Skin of body (tissue), 2 donors: Measurements from ENCODE around the gene SMG6. TPM values are rescaled to one million over a fixed set of nuclear protein-coding genes. Genes with fewer than 3 reads are reported as not detected.
A peak's percentile ranks its signal among the peaks of the same experiment; 100 is the strongest.
"Not testable (repeated sequence)": the region's sequence is repeated elsewhere in the genome, so short reads cannot be mapped to it uniquely, and the experiment has no call there.

Experiments used
- DNase-seq: peaks from one replicate; lab custom pipeline; 2025; lab: John Stamatoyannopoulos, UW
- total RNA-seq: library from RNA; depleted of rRNA; stranded (reverse); fragments of >200 nt; gene quantifications from one replicate; pipeline ENCODE4 v1.2.3, GENCODE V29; 2014

Gene SMG6
- total RNA-seq, 1 donor from 2014 or later = 21.1 TPM

GRCh38 chr17:2149934-2150333 is 153.7 kb downstream of the SMG6 start:
- no peak for DNase-seq

- DNase-seq = no peak
These were observed 157.3 kb downstream of the SMG6 start for GRCh38 chr17:2146132-2146871.

DNA sequence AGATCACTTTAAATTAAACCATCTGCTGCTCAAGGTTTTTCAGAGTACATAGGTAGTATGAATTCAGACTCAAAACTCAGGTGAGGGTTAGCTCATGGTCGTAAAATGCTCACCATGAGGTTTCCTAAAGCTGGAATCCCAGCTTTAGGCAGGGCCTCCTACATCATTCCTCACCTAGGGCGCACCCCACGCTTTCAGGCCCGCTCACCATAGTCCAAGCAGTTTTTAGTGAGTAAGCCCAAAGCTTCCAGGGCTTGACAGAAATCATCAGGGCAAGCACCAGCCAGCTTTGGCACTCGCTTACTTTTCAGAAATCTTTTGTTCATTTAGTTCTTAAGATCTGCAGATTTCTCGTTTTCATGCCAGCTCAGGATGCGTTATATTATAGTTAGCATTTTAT is 158.9 kb downstream of the SMG6 start:
- no peak for DNase-seq

DNA sequence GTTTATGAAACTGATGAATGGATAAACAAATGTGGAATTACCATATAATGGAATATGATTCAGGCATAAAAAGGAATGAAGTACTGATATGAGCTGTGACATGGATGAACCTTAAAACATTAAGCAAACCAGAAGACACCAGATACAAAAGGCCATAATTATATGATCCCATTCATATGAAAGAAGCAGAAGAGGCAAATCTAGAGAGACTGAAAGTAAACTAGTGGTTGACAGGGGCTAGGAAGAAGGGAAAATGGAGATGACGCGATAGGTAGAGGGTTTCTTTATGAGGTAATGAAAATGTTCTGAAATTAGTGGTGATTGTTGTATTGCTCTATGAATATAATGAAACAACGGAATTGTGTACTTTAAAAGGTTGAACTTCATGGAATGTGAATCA is 160.3 kb downstream of the SMG6 start:
- no peak for DNase-seq

DNA sequence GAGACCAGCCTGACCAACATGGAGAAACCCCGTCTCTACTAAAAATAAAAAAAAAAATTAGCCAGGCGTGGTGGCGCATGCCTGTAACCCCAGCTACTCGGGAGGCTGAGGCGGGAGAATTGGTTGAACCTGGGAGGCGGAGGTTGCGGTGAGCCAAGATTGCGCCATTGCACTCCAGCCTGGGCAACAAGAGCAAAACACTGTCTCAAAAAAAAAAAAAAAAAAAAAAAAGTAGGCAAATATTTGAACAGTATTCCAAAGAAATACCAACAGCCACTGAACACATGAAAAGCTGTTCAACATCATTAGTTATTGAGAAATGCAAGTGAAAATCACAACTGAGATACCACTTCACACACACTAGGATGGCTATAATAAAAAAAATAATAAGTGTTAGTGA is 160.9 kb downstream of the SMG6 start:
- DNase-seq = not testable (repeated sequence)

GRCh38 chr17:2140683-2141082 is 162.9 kb downstream of the SMG6 start:
- no peak for DNase-seq

DNA sequence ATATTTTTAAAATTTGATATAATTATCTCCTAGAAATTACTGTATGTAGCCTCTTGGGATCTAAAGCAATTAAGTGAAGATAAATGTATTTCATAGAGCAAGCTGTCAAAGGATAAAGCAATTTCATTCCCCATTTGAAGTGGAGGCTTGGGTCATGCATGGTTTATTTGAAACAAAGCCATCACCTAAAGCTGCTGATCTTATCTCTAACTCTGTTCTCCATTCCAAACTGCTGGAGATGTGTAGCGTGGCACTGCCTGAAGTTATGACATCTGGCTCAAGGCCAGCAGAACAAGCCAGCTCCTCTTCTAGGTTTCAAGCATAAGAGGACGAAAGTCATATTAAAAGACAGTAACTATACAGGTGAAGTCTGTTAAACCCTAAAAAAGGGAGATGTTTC is 164.8 kb downstream of the SMG6 start:
- DNase-seq = peak; percentile 48

DNA sequence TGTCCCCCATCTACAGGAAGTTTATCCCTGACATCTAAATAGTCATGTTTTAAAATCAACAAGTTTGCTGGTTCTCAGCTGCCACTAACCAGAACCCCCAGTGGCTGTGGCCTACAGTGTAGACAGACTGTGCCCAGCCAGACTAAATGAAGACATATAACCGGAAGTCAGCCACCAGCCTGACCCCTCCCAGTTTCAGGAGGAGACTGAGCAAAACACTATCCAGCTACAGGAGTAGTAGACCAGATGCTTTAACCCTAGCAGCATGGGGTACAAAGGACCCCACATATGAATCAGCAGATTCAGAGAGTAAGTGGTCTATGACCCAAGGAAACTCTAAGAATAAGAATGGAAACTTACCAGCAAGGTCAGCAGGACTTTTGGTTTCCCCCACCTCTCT is 165.3 kb downstream of the SMG6 start:
- DNase-seq = no peak

DNA sequence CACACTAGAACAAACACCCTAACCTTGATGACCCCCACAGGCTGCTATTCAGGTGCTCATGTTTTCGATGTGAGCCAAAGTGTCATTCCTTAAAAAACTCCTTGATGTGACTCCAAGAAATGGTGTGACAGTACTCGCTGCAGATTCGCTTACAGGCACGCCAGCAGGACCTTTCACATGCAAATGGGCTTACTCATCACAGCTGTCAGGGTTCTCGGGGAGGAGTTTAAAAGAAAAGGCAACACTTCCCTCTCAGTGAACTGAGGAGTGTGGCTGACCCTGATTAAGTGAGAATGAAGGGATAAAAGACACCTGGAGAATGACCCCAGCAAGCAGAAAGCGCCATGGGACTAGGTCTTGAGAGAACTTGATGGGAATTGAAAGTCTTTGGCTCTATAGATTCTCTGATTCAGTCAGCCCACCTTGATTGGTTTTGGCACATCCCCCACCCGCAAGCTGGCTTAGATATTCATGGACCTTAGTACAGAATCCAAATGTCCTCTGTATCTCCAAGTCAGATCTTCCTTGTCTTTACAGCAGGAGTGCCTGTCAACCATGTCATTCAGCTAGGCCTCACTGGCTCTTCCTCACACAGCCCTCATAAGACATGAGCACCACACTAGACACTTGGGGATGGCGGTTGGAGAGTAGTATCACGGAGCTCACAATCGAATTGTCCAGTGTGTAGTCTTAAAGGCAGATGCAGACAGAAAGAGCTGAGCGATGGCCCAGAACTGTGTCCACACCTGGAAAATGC is 166.1 kb downstream of the SMG6 start:
- peak; percentile 35 for DNase-seq

- peak; percentile 87 for DNase-seq
These were observed 167.3 kb downstream of the SMG6 start for GRCh38 chr17:2136241-2136640.

GRCh38 chr17:2128011-2128410 is 175.6 kb downstream of the SMG6 start:
- no peak for DNase-seq

DNA sequence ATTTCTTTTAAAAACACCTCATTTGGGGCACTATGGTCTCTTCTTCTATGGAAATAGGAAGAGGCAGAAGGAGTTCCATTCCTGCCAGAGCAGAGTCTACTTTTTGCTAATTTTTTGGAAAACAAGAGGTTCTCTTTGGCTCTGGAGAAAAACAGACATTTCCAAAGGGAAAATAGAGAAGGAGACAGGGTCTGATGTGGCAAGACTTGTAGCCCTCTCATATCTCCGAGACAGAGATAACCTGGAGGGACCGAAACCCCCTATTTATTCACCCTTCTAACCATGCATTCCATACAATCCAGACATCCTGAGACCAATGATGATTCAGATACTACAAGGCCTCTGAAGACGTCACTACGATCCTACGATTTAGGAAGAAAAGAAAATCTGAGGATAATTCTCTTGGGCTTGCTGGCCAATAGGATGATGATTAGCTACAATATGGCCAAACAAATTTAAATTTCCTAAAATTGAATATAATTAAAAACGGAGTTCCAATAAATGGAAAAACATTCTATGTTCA is 178.5 kb downstream of the SMG6 start:
- no peak for DNase-seq

- DNase-seq = no peak
These were observed 179.2 kb downstream of the SMG6 start for GRCh38 chr17:2124391-2124790.

DNA sequence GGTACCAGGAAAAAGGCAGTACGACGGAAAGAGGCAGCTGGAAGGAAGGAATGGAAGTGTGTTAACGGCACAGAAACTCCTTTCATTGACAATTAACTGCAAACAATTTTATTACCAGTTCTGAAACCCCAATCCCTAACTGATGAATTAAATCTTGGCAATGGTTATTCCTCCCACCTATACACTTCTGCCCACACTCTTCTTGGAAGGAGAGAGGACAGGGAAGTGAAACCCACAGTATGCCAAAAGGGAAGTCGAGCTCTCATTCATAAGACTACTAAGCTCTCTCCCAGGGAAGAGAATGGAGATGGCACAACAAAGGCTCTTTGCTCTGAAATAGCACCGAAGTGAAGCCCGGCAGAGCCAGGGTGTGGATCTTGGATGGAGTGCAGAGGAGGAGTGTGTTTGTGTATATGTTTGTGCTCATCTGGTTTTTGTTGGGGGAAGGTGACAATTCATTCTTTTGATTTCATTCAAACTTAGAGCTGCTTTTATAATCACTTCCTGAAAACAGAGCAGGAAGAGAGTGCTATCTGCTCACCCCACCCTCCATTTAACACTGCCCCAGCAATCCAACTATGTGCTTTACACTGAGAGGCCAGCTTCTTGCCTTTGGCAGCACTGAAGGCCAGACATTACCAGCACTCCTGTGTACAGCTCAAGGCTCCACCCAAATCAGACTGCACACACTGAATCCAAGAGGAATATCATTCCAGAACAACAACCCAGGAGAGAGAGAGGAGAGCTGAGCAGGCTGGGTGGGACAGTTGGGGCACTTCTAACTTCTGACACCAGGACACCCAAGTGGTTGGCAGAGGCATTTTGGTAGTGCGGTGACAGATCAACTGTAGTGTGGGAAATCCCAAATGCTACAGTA is 180.0 kb downstream of the SMG6 start:
- DNase-seq = no peak

GRCh38 chr17:2122641-2123302 is 180.8 kb downstream of the SMG6 start:
- DNase-seq = no peak

DNA sequence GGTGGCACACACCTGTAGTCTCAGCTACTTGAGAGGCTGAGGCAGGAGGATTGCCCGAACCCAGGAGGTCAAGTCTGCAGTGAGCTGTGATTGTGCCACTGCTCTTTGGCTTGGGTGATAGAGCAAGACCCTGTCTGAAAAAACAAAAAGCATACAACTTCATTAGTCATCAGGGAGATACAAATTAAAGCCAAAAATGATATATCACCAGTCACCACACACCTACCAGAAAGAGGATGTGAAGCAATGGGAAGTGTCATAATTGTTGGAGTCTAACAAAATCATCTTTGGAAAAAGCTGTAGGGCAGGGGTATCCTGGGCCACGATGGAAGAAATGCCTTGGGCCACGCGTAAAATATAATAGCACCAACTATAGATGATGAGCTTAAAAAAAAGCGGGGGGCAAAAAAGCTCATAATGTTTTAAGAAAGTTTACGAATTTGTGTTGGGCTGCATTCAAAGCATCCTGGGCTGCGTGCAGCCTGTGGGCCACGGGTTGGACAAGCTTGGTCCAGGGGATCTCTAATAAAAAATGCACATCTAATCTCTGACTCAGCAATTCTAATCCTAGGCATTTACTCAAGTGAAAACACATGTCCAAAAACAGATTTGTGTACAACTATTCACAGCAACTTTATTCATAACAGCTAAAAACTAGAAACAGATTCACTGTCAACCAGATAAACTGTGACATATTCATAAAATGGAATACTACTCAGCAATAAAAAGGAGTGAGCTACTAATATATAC is 182.8 kb downstream of the SMG6 start:
- DNase-seq = no peak

DNA sequence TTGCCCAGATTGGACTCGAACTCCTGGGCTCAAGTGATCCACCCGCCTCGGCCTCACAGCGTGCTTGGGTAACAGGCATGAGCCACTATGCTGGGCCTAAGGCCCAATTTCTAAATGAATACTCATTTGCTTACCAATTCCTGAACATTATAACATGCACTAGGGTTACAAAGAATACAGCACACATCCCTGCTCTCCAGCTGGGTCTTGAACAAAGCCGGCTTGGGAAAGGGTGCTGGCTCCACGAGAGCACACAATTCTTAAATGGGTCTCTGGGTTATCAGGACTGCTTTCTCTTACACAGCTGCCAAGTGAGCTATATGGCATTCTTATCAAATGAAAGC is 190.3 kb downstream of the SMG6 start:
- DNase-seq = no peak

GRCh38 chr17:2111691-2112090 is 191.9 kb downstream of the SMG6 start:
- no peak for DNase-seq

- DNase-seq = no peak
These were observed 193.1 kb downstream of the SMG6 start for GRCh38 chr17:2110436-2110835.

DNA sequence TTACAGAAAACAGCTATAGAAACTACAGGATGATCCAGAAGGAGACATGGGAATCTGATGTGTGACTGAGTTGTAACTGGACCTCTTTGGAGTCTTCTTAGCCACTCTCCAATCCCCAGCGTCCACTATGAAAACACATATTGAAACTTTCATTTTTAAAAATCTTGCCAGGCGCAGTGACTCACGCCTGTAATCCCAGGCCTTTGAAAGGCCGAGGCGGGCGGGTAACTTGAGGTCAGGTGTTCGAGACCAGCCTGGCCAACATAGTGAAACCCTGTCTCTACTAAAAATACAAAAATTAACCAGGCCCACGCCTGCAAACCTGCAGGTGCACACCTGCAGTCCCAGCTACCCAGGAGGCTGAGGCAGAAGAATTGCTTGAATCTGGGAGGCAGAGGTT is 195.4 kb downstream of the SMG6 start:
- no peak for DNase-seq

GRCh38 chr17:2107506-2107905 is 196.1 kb downstream of the SMG6 start:
- DNase-seq = no peak
